Measurements from ENCODE around the gene HTT. TPM values are rescaled to one million over a fixed set of nuclear protein-coding genes. Genes with fewer than 3 reads are reported as not detected.

HTT gene
- total and polyA plus RNA-seq, 2 of the 8 experiments (the other 6 are each of a cell fraction or from before 2014, with no cell fraction given), result 24.0 to 71.0 TPM

DNA sequence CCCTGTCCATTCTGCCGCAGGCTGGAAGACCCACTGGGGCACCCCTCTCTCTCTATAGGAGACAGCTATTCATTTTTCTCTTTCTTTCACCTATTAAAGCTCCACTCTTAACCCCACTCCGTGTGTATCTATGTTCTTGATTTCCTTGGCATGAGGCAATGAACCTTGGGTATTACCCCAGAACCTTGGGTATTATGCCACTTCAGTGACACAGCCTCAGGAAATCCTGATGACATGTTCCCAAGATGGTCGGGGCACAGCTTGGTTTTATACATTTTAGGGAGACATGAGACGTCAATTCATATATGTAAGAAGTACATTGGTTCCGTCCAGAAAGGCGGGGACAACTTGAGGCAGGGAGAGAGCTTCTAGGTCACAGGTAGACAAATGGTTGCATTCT lies 13.5 kb upstream of the HTT start:
- no peak overlapping the region for H3K4me2 ChIP-seq (ENCODE audit: insufficient read depth in 1 of 2, low read depth in 2 of 2, low read length in 2 of 2)
- no peak for FAIRE-seq
- H2BK12ac ChIP-seq (ENCODE audit: low read depth, low read length), result no peak overlapping the region
- no peak overlapping the region for H2AFZ ChIP-seq (ENCODE audit: low read length)
- H3K4me1 ChIP-seq (replicated peaks in 1 of 4; ENCODE audit: control insufficient read depth in 3 of 4, insufficient read depth in 4 of 4, low read length in 3 of 4), result no peaks in the 10 kb centered on the region
- no peak for TF ChIP-seq SUZ12 (IDR thresholded peaks at IDR 0.05; ENCODE audit: low read length)
- no peak overlapping the region for H3K4ac ChIP-seq (replicated peaks; ENCODE audit: insufficient read length, low read depth, low read length)
- no peaks in the 10 kb centered on the region for H3K79me1 ChIP-seq (ENCODE audit: low read depth, low read length)
- H3K79me2 ChIP-seq (ENCODE audit: control insufficient read depth in 1 of 2, insufficient read depth in 2 of 2, low read length in 2 of 2), result no peaks in the 10 kb centered on the region
- H4K5ac ChIP-seq (ENCODE audit: insufficient read length, low read depth, low read length), result no peak overlapping the region
- no peak for DNase-seq (ENCODE audit: low read depth in 1 of 2, low spot score in 2 of 2)
- H3K27ac ChIP-seq (ENCODE audit: low read depth, low read length), result no peak overlapping the region
- no peaks in the 10 kb centered on the region for H3K27me3 ChIP-seq (replicated peaks in 1 of 4; ENCODE audit: control insufficient read depth in 3 of 4, extremely low read depth in 1 of 4, insufficient read depth in 3 of 4, low read length in 3 of 4)
- H2BK5ac ChIP-seq (ENCODE audit: low read depth, low read length), result no peak overlapping the region
- no peaks in the 10 kb centered on the region for H3K36me3 ChIP-seq (ENCODE audit: control insufficient read depth in 2 of 4, insufficient read depth in 4 of 4, low read length in 3 of 4)
- WGBS, 2 experiments (ENCODE audit: extremely low coverage in 1 of 2, insufficient coverage in 1 of 2, insufficient read length in 1 of 2, insufficient replicate concordance in 2 of 2, low coverage in 1 of 2, low lambda C conversion rate in 2 of 2, missing lambda C conversion rate in 1 of 2), result 87% methylated on average over 6 of the region's 6 CpGs; no CpG with 5 or more reads in 1 of the 2 experiments
- H3K18ac ChIP-seq (ENCODE audit: extremely low read depth, low read length), result no peak overlapping the region
- H2BK15ac ChIP-seq (ENCODE audit: low read length), result no peak overlapping the region
- no peak overlapping the region for H3K14ac ChIP-seq (ENCODE audit: insufficient read length)
- no peak overlapping the region for H4K91ac ChIP-seq (replicated peaks; ENCODE audit: insufficient read length, low read length)
- ChIA-PET POLR2A (ENCODE audit: partially characterized antibody) (no interaction called here), CTCF (ENCODE audit: partially characterized antibody) (interaction anchor here (1.0 to 3.3 kb wide), 4 partner anchors 9 to 75 kb away, joined by 3 to 12 read pairs (median 4); no protein-coding TSS in a partner anchor)
- H3K9ac ChIP-seq (replicated peaks in 1 of 4; ENCODE audit: extremely low read depth in 1 of 4, low read depth in 3 of 4, low read length in 3 of 4), result no peak overlapping the region
- no peak overlapping the region for H3K56ac ChIP-seq (replicated peaks; ENCODE audit: insufficient read length, low read depth, low read length)
- no peak overlapping the region for H3K4me3 ChIP-seq (ENCODE audit: extremely low read depth in 1 of 4, insufficient read depth in 2 of 4, low read depth in 3 of 4, low read length in 4 of 4)
- H2AK5ac ChIP-seq (ENCODE audit: low read depth, low read length), result no peak overlapping the region
- H4K8ac ChIP-seq (ENCODE audit: extremely low read depth, insufficient read depth, low read length), result no peak overlapping the region
- no peak overlapping the region for H3K23ac ChIP-seq (ENCODE audit: insufficient read length)
- H2BK120ac ChIP-seq (replicated peaks; ENCODE audit: low read depth, low read length), result no peak overlapping the region
- no peaks in the 10 kb centered on the region for H3K23me2 ChIP-seq (ENCODE audit: low read depth, low read length)
- no peaks in the 10 kb centered on the region for H4K20me1 ChIP-seq (replicated peaks in 1 of 2; ENCODE audit: control insufficient read depth in 1 of 2, insufficient read depth in 2 of 2, low read length in 2 of 2)
- H3K9me3 ChIP-seq (ENCODE audit: insufficient read depth in 2 of 2, low read depth in 1 of 2, low read length in 1 of 2), result peaks cover 6 to 7% of the 10 kb centered on the region in 2 experiments; a peak in 3 of 4 replicates
- no peak overlapping the region for H2BK20ac ChIP-seq (ENCODE audit: low read length)
